Measurements from ENCODE around the gene ANLN. TPM values are rescaled to one million over a fixed set of nuclear protein-coding genes. Genes with fewer than 3 reads are reported as not detected.
A peak's percentile ranks its signal among the peaks of the same experiment; 100 is the strongest.
"Not testable (repeated sequence)": the region's sequence is repeated elsewhere in the genome, so short reads cannot be mapped to it uniquely, and the experiment has no call there.

The ANLN gene
- total RNA-seq, 1 experiment from 2014 or later = 130 TPM

DNA sequence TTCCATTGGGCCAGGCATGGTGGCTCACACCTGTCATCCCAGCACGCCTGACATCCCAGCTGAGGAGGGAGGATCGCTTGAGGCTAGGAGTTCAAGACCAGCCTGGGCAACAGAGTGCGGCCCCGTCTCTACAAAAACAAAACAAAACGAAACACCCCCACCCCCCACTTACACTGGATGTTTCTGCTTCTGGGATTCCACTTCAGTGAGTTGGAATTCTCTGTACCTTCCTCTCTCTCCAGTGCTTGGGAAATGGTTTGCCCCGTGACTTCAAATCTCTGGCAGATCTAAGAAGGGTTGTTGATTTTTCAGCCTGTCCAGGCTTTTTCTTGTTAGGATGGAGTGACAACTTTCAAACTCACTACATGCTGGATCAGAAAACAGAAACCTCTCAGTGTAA is 106.9 kb downstream of the ANLN start (continued):
- TF ChIP-seq EZH2phosphoT487 (IDR thresholded peaks at IDR 0.05; ENCODE audit: borderline replicate concordance) = no peak

DNA sequence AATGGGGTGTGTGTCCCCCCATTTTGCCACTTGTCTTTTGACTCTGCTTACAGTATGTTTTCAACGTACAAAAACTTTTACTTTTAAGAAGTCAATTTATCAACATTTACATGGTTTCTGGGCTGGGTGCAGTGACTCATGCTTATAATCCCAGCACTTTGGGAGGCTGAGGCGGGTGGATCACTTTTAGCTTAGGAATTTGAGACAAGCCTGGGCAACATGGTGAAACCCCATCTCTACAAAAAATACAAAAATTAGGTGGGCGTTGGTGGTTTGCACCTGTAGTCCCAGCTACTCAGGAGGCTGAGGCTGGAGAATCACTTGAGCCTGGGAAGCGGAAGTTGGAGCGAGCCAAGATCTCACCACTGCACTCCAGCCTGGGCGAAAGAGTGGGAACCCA is 107.5 kb downstream of the ANLN start:
- H3K4me1 ChIP-seq (ENCODE audit: control insufficient read depth in 1 of 2, insufficient read depth in 2 of 2, low read length in 2 of 2); ATAC-seq; RAD21 ChIA-PET (ENCODE audit: low non-redundant PET in 1 of 2, low total read pairs in 2 of 2, uncharacterized antibody in 2 of 2, unreplicated experiment in 2 of 2); H3K9ac ChIP-seq (ENCODE audit: low read length); H3K27ac ChIP-seq (ENCODE audit: low read depth, low read length); H3K27me3 ChIP-seq (ENCODE audit: insufficient read depth, low read length); H3K79me2 ChIP-seq (ENCODE audit: insufficient read depth, low read length); H3K36me3 ChIP-seq (ENCODE audit: control insufficient read depth in 1 of 2, insufficient read depth in 2 of 2, low read length in 2 of 2); BruUV-seq (replicated peaks); H3K9me2 ChIP-seq (ENCODE audit: insufficient read depth); H3K4me3 ChIP-seq (replicated peaks in 1 of 2; ENCODE audit: low read depth in 1 of 2, low read length in 2 of 2); DNase-seq (ENCODE audit: low read depth, low spot score); intact Hi-C loops (cut with micrococcal nuclease); H3K9me3 ChIP-seq (ENCODE audit: control insufficient read depth in 1 of 2, insufficient read depth in 1 of 2, low read depth in 1 of 2, low read length in 2 of 2); H4K20me1 ChIP-seq (ENCODE audit: insufficient read depth); POLR2A ChIA-PET; H2AFZ ChIP-seq (ENCODE audit: low read depth, low read length, poor library complexity, severe bottlenecking): not testable (repeated sequence)
- CTCF ChIA-PET = interaction anchor here (1.1 kb wide), 1 partner anchor 9 kb away, joined by 3 read pairs; no protein-coding TSS in a partner anchor
- H3K4me2 ChIP-seq (ENCODE audit: low read length) = peak overlapping the region; percentile 7; the same call in 1 of the 2 replicates

DNA sequence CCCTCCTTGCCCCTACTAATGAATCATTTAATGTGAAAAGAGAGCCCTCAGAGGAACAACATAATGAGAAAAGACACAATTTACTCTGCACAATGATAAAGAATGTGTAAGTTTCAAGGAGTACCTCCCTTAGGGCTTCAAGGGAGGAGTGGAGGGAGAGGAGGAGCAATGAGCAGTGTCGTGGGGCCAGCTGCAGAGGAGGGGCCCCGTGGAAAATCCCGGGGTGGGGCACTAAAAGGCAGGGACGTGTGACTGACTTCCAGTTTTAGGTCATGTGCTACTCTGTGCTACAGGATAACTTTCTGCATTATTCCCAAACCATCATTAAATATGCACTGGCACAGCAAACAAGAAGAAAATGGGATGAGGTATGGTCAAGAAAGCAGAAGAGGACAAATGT is 108.1 kb downstream of the ANLN start:
- Histone ChIP-seq H3K27me3 (ENCODE audit: insufficient read depth, low read length) (no peaks in the 10 kb centered on the region), H3K4me2 (ENCODE audit: low read length) (no peak overlapping the region), H3K36me3 (ENCODE audit: control insufficient read depth in 1 of 2, insufficient read depth in 2 of 2, low read length in 2 of 2) (no peaks in the 10 kb centered on the region), H3K4me1 (ENCODE audit: control insufficient read depth in 1 of 2, insufficient read depth in 2 of 2, low read length in 2 of 2) (peaks cover 0 to 2% of the 10 kb centered on the region in 2 experiments; a peak in 2 of 4 replicates), H3K9me2 (ENCODE audit: insufficient read depth) (no peaks in the 10 kb centered on the region), H3K4me3 (replicated peaks in 1 of 2; ENCODE audit: low read depth in 1 of 2, low read length in 2 of 2) (no peak overlapping the region), H3K9me3 (ENCODE audit: control insufficient read depth in 1 of 2, insufficient read depth in 1 of 2, low read depth in 1 of 2, low read length in 2 of 2) (no peaks in the 10 kb centered on the region), H3K9ac (ENCODE audit: low read length) (no peak overlapping the region), H3K27ac (ENCODE audit: low read depth, low read length) (no peak overlapping the region), H2AFZ (ENCODE audit: low read depth, low read length, poor library complexity, severe bottlenecking) (no peak overlapping the region), H4K20me1 (ENCODE audit: insufficient read depth) (no peaks in the 10 kb centered on the region), H3K79me2 (ENCODE audit: insufficient read depth, low read length) (no peaks in the 10 kb centered on the region)
- TF ChIP-seq ZFX (IDR thresholded peaks at IDR 0.05) (no peak), EZH2 (IDR thresholded peaks at IDR 0.05) (no peak), ELF1 (IDR thresholded peaks at IDR 0.05; ENCODE audit: borderline replicate concordance, low read depth) (no peak)
- TF ChIP-seq, protein P1, sequence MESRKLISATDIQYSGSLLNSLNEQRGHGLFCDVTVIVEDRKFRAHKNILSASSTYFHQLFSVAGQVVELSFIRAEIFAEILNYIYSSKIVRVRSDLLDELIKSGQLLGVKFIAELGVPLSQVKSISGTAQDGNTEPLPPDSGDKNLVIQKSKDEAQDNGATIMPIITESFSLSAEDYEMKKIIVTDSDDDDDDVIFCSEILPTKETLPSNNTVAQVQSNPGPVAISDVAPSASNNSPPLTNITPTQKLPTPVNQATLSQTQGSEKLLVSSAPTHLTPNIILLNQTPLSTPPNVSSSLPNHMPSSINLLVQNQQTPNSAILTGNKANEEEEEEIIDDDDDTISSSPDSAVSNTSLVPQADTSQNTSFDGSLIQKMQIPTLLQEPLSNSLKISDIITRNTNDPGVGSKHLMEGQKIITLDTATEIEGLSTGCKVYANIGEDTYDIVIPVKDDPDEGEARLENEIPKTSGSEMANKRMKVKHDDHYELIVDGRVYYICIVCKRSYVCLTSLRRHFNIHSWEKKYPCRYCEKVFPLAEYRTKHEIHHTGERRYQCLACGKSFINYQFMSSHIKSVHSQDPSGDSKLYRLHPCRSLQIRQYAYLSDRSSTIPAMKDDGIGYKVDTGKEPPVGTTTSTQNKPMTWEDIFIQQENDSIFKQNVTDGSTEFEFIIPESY (IDR thresholded peaks at IDR 0.05; ENCODE audit: extremely low read depth, insufficient replicate concordance, low read length) = no peak
- no peak for ATAC-seq
- POLR2A ChIA-PET = no interaction called here
- CTCF ChIA-PET = no interaction called here
- intact Hi-C loops (cut with micrococcal nuclease) = no loop called here
- no peak for DNase-seq (ENCODE audit: low read depth, low spot score)
- RAD21 ChIA-PET (ENCODE audit: low non-redundant PET in 1 of 2, low total read pairs in 2 of 2, uncharacterized antibody in 2 of 2, unreplicated experiment in 2 of 2) = no interaction called here
- no TSS peak for BruUV-seq (replicated peaks)

Other genes with a start within 250 kb of the ANLN start
- gene EEPD1, start 236.6 kb upstream of the ANLN start, total RNA-seq (2021; ENCODE audit: unreplicated experiment) = 4.2 TPM